Caco-2 (cell line): ENCODE measurements around the gene LCN1. TPM values are rescaled to one million over a fixed set of nuclear protein-coding genes. Genes with fewer than 3 reads are reported as not detected.

Experiments used
- BruUV-seq: library from RNA; stranded (reverse); fragments of 400-500 nt; replicated peaks from 2 replicates; lab custom pipeline; 2021; lab: Mats Ljungman, UMichigan
- CTCF ChIA-PET: fragments of 300-600 bp; sonication (Branson Sonifier 250); formaldehyde crosslinking; loops from one replicate; lab custom pipeline; 2022; ENCODE audit warnings: antibody characterized with exemption; lab: Charles Lee
- POLR2A ChIA-PET: fragments of 300-600 bp; sonication (Branson Sonifier 250); formaldehyde crosslinking; loops from one replicate; lab custom pipeline; 2022; ENCODE audit warnings: antibody characterized with exemption; lab: Charles Lee
- DNase-seq, 2 experiments: peaks; one replicate each; pipeline versions ENCODE4 v3.0.0 to v3.0.0-alpha.2; 2020 to 2022
- H3K27me3 ChIP-seq: replicated peaks from 2 replicates; pipeline ENCODE4 v1.6.0; 2011; ENCODE audit warnings: low read length; ENCODE audit not compliant: control insufficient read depth, insufficient read depth
- H3K36me3 ChIP-seq: 2 replicates; pipeline ENCODE4 v1.5.1; 2011; ENCODE audit warnings: low read length; ENCODE audit not compliant: control insufficient read depth, insufficient read depth
- H3K4me1 ChIP-seq: fragments of 250-450 bp; sonication (Bioruptor Pico); 2 replicates; pipeline ENCODE4 v1.5.1; 2020; ENCODE audit warnings: mild to moderate bottlenecking
- H3K4me3 ChIP-seq: 2 replicates; pipeline ENCODE4 v1.5.1; 2011; ENCODE audit warnings: low read depth, mild to moderate bottlenecking, control low read depth, low read length
- H3K9me3 ChIP-seq: fragments of 250-450 bp; sonication (Bioruptor Pico); 2 replicates; pipeline ENCODE4 v1.5.1; 2020; ENCODE audit warnings: mild to moderate bottlenecking, moderate library complexity
- H3K27ac Mint-ChIP-seq: one replicate; pipeline ENCODE4 v1.8.0; 2022; ENCODE audit warnings: mixed read lengths; ENCODE audit not compliant: unreplicated experiment
- H3K27me3 Mint-ChIP-seq: one replicate; pipeline ENCODE4 v1.8.0; 2022; ENCODE audit warnings: mixed read lengths; ENCODE audit not compliant: insufficient read depth, unreplicated experiment
- H3K36me3 Mint-ChIP-seq: one replicate; pipeline ENCODE4 v1.8.0; 2022; ENCODE audit warnings: mild to moderate bottlenecking, mixed read lengths; ENCODE audit not compliant: insufficient read depth, unreplicated experiment
- H3K4me1 Mint-ChIP-seq: one replicate; pipeline ENCODE4 v1.8.0; 2022; ENCODE audit warnings: low read depth, mixed read lengths; ENCODE audit not compliant: unreplicated experiment
- H3K4me3 Mint-ChIP-seq: one replicate; pipeline ENCODE4 v1.8.0; 2022; ENCODE audit warnings: mild to moderate bottlenecking, moderate library complexity, mixed read lengths; ENCODE audit not compliant: unreplicated experiment
- H3K9me3 Mint-ChIP-seq: one replicate; pipeline ENCODE4 v1.8.0; 2022; ENCODE audit warnings: mixed read lengths; ENCODE audit not compliant: unreplicated experiment
- CTCF ChIP-seq, 2 experiments: fragments of 200-600 bp in 1 of 2; IDR thresholded peaks; 1 replicate in 1 of 2; 2 replicates in 1 of 2; pipeline versions ENCODE4 v1.5.1 to v1.8.0; 2011 to 2022; ENCODE audit warnings: antibody characterized with exemption in 1 of 2, control low read depth in 1 of 2, inconsistent platforms in 1 of 2, low read depth in 1 of 2, low read length in 1 of 2, mild to moderate bottlenecking in 1 of 2, moderate library complexity in 1 of 2; ENCODE audit not compliant: insufficient read depth in 1 of 2, severe bottlenecking in 1 of 2, unreplicated experiment in 1 of 2
- intact Hi-C: fragments of 100-400 bp; cut with micrococcal nuclease; formaldehyde crosslinking; loops from one replicate; pipeline ENCODE4 v1.10.0; 2022; ENCODE audit not compliant: unreplicated experiment
- total RNA-seq: library from RNA; stranded (reverse); gene quantifications from 2 replicates; pipeline ENCODE4 v1.2.3, GENCODE V29; 2022

LCN1 gene
- total RNA-seq, 1 experiment from 2014 or later = not detected

GRCh38 chr9:135504262-135505243 is 16.7 kb upstream of the LCN1 start:
- H3K27ac Mint-ChIP-seq = no peak overlapping the region
- peaks cover 33% of the 10 kb centered on the region for H3K36me3 Mint-ChIP-seq
- TSS peak; percentile 37 for BruUV-seq

GRCh38 chr9:135505406-135506187 is 15.6 kb upstream of the LCN1 start:
- Histone ChIP-seq H3K36me3 (peaks cover 9% of the 10 kb centered on the region), H3K4me3 (no peak overlapping the region), H3K9me3 (peaks cover 6% of the 10 kb centered on the region; the same call in 1 of the 2 replicates), H3K27me3 (no peaks in the 10 kb centered on the region), H3K4me1 (peaks cover 9% of the 10 kb centered on the region; the same call in 1 of the 2 replicates)
- CTCF ChIA-PET = no interaction called here
- POLR2A ChIA-PET = no interaction called here
- DNase-seq = no peak
- BruUV-seq = no TSS peak
- H3K27ac Mint-ChIP-seq = no peak overlapping the region
- no peak overlapping the region for H3K4me3 Mint-ChIP-seq
- intact Hi-C loops = no loop called here
- no peaks in the 10 kb centered on the region for H3K9me3 Mint-ChIP-seq
- no peaks in the 10 kb centered on the region for H3K4me1 Mint-ChIP-seq
- TF ChIP-seq CTCF (IDR thresholded peaks at IDR 0.05; ENCODE audit: insufficient read depth in 1 of 2, low read depth in 1 of 2, low read length in 1 of 2, severe bottlenecking in 1 of 2, unreplicated experiment in 1 of 2) = no peak
- no peaks in the 10 kb centered on the region for H3K27me3 Mint-ChIP-seq
- H3K36me3 Mint-ChIP-seq = peaks cover 25% of the 10 kb centered on the region

More at GRCh38 chr9:135504262-135505243, 16.7 kb upstream of the LCN1 start:
- H3K27me3 Mint-ChIP-seq = no peaks in the 10 kb centered on the region
- H3K4me1 ChIP-seq = peaks cover 9% of the 10 kb centered on the region; the same call in 1 of the 2 replicates
- TF ChIP-seq CTCF (IDR thresholded peaks at IDR 0.05; ENCODE audit: insufficient read depth in 1 of 2, low read depth in 1 of 2, low read length in 1 of 2, severe bottlenecking in 1 of 2, unreplicated experiment in 1 of 2) = peak; percentile 56 to 79
- peaks cover 6% of the 10 kb centered on the region; the same call in 1 of the 2 replicates for H3K9me3 ChIP-seq
- POLR2A ChIA-PET = no interaction called here
- CTCF ChIA-PET = interaction anchor here (0.7 to 1.4 kb wide), 5 partner anchors 14 to 1515 kb away, joined by 3 to 6 read pairs (median 4); no protein-coding TSS in a partner anchor
- peaks cover 9% of the 10 kb centered on the region for H3K36me3 ChIP-seq
- H3K27me3 ChIP-seq = no peaks in the 10 kb centered on the region
- H3K4me3 Mint-ChIP-seq = no peak overlapping the region
- H3K9me3 Mint-ChIP-seq = no peaks in the 10 kb centered on the region
- H3K4me3 ChIP-seq = no peak overlapping the region
- H3K4me1 Mint-ChIP-seq = no peaks in the 10 kb centered on the region
- intact Hi-C loops = no loop called here
- peak; percentile 71 to 72 for DNase-seq
